Omental fat pad (tissue), 4 donors: ENCODE results near the gene KLF9. TPM values are rescaled to one million over a fixed set of nuclear protein-coding genes. Genes with fewer than 3 reads are reported as not detected.

Experiments
- ATAC-seq: fragments of 150-250 bp; one replicate; pipeline ENCODE4 v1.9.1; 2016; ENCODE audit warnings: mild to moderate bottlenecking, moderate library complexity; ENCODE audit not compliant: low FRiP score
- DNase-seq: peaks from one replicate; pipeline ENCODE4 v3.0.0-alpha.2; 2019; ENCODE audit warnings: low spot score
- total RNA-seq, 4 donors: library from RNA; depleted of rRNA; stranded (reverse); fragments of >200 nt; gene quantifications; one replicate each; pipeline ENCODE4 v1.1.0, GENCODE V29; 2016
- TF ChIP-seq, protein P1 (sequence below), 3 donors: fragments of 450-650 bp; IDR thresholded peaks; one replicate each; pipeline ENCODE4 v1.5.1; 2016 to 2017; ENCODE audit warnings: antibody characterized with exemption in 3 of 3, mild to moderate bottlenecking in 3 of 3, moderate library complexity in 2 of 3

KLF9 gene
- total RNA-seq, 4 donors from 2014 or later: 63.4 to 237 (median 164) TPM

DNA sequence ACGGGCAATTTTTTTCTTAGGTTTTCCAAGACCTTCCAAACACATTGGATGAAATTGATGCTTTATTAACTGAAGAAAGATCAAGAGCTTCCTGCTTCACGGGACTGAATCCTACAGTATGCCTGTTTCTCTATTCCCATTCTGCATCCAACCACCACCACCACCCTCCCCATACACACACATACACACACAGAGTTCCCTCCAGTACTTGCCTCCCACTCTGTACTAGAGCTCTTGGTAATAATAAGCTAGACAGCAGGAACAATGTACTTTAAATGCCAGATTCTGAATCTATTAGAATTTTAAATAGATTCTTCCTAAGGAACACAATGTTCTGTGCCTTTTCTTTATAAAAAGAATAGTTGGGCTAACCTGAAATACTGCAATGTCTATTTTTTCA, 67.4 kb downstream of the KLF9 start:
- TF ChIP-seq, protein P1, sequence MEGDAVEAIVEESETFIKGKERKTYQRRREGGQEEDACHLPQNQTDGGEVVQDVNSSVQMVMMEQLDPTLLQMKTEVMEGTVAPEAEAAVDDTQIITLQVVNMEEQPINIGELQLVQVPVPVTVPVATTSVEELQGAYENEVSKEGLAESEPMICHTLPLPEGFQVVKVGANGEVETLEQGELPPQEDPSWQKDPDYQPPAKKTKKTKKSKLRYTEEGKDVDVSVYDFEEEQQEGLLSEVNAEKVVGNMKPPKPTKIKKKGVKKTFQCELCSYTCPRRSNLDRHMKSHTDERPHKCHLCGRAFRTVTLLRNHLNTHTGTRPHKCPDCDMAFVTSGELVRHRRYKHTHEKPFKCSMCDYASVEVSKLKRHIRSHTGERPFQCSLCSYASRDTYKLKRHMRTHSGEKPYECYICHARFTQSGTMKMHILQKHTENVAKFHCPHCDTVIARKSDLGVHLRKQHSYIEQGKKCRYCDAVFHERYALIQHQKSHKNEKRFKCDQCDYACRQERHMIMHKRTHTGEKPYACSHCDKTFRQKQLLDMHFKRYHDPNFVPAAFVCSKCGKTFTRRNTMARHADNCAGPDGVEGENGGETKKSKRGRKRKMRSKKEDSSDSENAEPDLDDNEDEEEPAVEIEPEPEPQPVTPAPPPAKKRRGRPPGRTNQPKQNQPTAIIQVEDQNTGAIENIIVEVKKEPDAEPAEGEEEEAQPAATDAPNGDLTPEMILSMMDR (IDR thresholded peaks at IDR 0.05): no peak
- ATAC-seq: no peak
- no peak for DNase-seq

DNA sequence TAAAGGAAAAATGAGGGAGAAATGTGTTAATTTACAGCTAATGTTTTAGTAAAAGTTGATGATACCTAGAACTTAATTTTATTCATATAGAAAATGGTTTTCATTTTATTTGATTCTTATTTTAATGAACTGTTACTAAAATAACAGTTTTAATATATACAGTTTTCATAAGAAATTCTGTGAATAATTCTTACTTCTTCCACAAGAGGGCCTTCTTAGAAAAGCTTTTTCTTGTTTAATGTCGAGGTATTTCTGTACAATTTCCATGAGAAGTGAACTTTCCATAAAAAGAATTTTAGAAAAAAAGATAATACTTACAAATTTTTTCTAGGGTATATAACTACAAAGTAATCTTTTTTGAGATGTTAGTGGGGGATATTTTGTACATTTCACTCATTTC, 73.9 kb downstream of the KLF9 start:
- TF ChIP-seq, protein P1 (IDR thresholded peaks at IDR 0.05): no peak
- ATAC-seq (no peak), DNase-seq (no peak)

Other genes starting within 250 kb of the KLF9 start
- gene SMC5, start 155.7 kb downstream of the KLF9 start, total RNA-seq: 10 to 100 TPM; 20.8 to 45.4 (median 31.4) TPM